ENCODE data around the gene CLDN5.

DNA sequence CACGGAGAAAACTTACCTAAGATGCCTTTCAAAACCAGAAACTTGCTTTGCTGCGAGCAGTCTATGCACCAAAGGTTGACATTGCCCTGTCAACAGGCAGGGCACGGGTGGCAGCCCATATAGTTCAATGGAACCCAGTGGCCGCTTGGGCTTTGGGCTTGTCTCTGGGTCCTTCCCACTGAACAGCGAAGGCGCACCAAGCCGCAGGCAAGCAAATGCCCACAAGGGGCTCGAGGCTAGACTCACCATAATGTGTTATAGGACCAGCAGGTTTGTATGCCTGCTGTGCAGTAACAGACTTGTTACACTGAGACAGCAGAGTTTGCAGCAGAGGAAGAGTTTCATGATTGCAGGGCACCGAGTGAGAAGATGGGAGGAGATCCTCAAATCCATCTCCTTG, 20.3 kb downstream of the CLDN5 start:
- TF ChIP-seq POLR2A (IDR thresholded peaks at IDR 0.05), result no peak
- no peak for TF ChIP-seq EP300 (IDR thresholded peaks at IDR 0.05)
- TF ChIP-seq POLR2AphosphoS5 (IDR thresholded peaks at IDR 0.05), result no peak

All from sigmoid colon (tissue), 4 donors.